Activated T-helper 17 cell treated with anti-CD3 and anti-CD28 coated beads, Interleukin-2, amount 50 U/mL, for 72 hours (primary cell): ENCODE data around the gene CACHD1. TPM values are rescaled to one million over a fixed set of nuclear protein-coding genes. Genes with fewer than 3 reads are reported as not detected.

Experiments
- ATAC-seq: fragments of 150-1000 bp; cut with Tn5 transposase; replicated peaks from 2 replicates; pipeline ENCODE4 v1.10.0; 2021; ENCODE audit warnings: mild to moderate bottlenecking, moderate library complexity
- H3K27ac Mint-ChIP-seq: one replicate; pipeline ENCODE4 v1.8.0; 2022; ENCODE audit warnings: mixed read lengths
- H3K27me3 Mint-ChIP-seq: one replicate; pipeline ENCODE4 v1.8.0; 2022; ENCODE audit warnings: mixed read lengths
- H3K36me3 Mint-ChIP-seq: one replicate; pipeline ENCODE4 v1.8.0; 2022; ENCODE audit warnings: low read depth, mild to moderate bottlenecking, mixed read lengths
- H3K4me1 Mint-ChIP-seq: one replicate; pipeline ENCODE4 v1.8.0; 2022; ENCODE audit warnings: mixed read lengths
- H3K4me3 Mint-ChIP-seq: one replicate; pipeline ENCODE4 v1.8.0; 2022; ENCODE audit warnings: mild to moderate bottlenecking, mixed read lengths
- H3K9me3 Mint-ChIP-seq: one replicate; pipeline ENCODE4 v1.8.0; 2022; ENCODE audit warnings: mixed read lengths
- total RNA-seq, 2 donors: library from RNA; stranded (reverse); gene quantifications; one replicate each; pipeline ENCODE4 v1.2.3, GENCODE V29; 2022

The CACHD1 gene
- total RNA-seq, 2 donors from 2014 or later = 0.06 TPM; not detected in 1

DNA sequence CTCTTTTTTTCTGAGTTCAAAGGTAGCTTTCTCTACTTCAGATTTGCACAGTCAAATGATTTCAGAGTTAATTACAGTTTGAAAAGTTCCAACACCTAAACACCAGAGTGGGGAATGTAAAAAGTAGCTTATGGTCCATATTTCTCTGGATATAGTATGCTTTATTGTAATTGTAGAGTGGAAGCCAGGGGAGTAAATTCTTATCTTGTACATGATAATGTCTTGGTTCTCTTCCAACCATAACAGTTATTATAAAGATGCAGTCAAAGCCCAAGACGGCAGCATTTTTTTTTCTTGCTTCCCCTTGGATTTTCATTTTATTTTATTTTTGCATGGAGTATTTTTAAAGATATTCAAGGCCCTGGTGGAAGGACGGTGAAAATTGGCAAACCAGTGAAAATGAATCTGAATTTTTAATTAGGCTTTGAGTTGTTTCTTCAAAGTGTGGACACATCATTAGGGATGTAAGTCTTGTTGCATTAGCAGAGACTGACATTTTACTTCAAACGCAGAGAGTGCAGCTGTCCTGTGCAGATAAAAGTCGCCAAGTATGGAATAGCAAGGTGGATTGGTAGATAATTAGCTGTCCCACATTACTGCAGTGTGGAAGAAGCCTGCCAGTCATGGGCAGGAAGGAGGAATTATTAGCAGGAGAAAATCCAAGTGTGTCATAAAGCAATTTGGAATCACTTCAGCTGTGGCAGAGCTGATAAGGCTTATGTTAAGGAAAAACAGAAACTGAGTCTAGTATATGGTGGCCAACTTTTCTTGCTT is 11.3 kb downstream of the CACHD1 start:
- no peaks in the 10 kb centered on the region for H3K36me3 Mint-ChIP-seq
- H3K4me1 Mint-ChIP-seq = no peaks in the 10 kb centered on the region
- H3K4me3 Mint-ChIP-seq = no peak overlapping the region
- no peak overlapping the region for H3K27ac Mint-ChIP-seq
- no peaks in the 10 kb centered on the region for H3K9me3 Mint-ChIP-seq
- no peak for ATAC-seq
- peaks cover 27% of the 10 kb centered on the region for H3K27me3 Mint-ChIP-seq

DNA sequence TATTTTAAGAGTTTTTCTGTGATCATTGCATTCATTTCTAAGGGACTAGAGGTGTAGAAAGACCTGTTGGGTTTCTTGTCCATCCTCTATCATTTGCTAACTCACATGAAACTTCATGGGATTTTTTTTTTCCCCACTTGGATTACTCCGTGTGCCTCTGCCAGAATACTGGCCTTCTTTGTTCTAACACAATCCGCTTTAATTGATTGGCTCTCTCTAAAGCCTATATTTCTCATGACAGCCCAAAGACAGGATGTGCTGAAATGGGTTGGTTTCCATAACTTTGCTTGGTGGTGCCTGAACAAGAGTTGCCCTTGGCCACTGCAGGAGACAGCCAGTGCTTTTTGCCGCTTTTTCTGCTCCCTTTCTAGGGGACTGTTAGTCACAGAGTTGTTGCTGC is 12.2 kb downstream of the CACHD1 start:
- Mint-ChIP-seq H3K4me3 (no peak overlapping the region), H3K36me3 (no peaks in the 10 kb centered on the region), H3K4me1 (no peaks in the 10 kb centered on the region), H3K27ac (no peak overlapping the region), H3K9me3 (no peaks in the 10 kb centered on the region), H3K27me3 (peaks cover 26% of the 10 kb centered on the region)
- no peak for ATAC-seq

DNA sequence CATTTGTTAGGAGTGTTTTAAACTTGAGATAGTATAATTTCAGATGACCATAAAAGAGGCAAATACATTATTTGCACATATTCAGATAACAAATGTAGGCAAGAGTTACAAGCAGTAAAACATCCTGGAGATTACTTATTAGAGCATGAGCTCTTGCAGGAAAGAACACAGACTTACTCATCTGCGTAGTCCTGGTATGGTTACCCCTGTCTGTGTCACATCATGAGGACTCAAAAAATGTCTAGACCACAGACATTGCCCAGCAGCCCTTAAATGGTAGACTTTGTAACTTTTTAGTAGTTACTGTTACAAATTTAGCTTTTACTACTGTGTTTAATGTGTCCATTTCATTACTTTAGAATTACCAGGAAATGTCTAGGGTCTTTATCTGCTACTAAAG is 12.8 kb downstream of the CACHD1 start:
- Mint-ChIP-seq H3K36me3 (no peaks in the 10 kb centered on the region), H3K4me1 (no peaks in the 10 kb centered on the region), H3K27me3 (peaks cover 26% of the 10 kb centered on the region), H3K9me3 (no peaks in the 10 kb centered on the region), H3K27ac (no peak overlapping the region), H3K4me3 (no peak overlapping the region)
- no peak for ATAC-seq

DNA sequence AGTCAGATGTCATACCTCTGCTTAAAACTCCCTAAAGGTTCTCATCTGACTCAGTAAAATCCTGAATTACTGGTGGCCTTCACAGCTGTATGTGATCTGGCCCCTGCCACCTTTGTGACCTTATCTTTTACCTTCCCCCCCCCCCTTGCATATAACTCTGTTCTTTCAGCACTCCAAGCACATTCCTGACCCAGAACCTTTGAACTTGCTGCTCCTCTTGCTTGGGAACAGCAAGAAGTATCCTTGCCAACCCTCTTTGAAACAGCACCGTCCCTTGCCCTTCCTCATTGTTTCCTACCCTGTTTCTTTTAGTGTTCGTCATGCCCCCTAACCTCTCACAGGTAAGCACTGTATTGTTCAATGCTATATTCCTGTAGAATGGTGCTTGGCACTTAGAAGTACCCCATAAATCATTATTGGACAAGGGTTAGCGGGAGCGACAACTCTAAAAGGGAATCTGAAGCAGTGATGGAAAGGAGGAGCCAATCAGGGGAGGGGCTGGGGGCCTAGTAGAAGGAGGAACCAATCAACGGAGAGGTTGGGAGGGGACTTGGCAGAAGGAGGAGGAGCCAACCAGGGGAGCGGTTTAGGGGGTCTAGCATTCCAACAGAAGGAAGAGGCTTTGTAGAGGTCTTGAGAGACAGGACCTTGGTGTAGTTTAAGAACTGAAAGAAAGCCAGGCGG is 13.9 kb downstream of the CACHD1 start:
- Mint-ChIP-seq H3K4me3 (no peak overlapping the region), H3K9me3 (no peaks in the 10 kb centered on the region), H3K4me1 (no peaks in the 10 kb centered on the region)

DNA sequence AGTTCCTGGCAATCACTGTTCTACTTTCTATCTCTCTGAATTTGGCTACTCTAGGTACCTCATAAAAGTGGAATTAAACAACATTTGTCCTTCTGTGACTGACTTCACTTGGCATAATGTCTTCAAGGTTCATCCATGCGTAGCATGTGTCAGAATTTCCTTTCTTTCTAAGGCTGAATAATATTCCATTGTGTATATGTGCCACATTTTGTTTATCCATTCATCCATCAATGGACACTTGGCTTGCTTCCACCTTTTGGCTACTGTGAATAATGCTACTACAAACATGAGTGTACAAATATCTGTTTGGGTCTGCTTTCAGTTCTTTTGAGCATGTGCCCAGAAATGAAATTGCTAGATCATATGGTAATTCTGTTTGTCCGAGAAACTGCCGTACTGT is 14.7 kb downstream of the CACHD1 start:
- Mint-ChIP-seq H3K9me3 (no peaks in the 10 kb centered on the region), H3K27ac (no peak overlapping the region), H3K36me3 (no peaks in the 10 kb centered on the region), H3K4me1 (no peaks in the 10 kb centered on the region), H3K27me3 (peaks cover 28% of the 10 kb centered on the region), H3K4me3 (no peak overlapping the region)
- ATAC-seq = no peak

More for the DNA sequence above, 13.9 kb downstream of the CACHD1 start:
- peaks cover 28% of the 10 kb centered on the region for H3K27me3 Mint-ChIP-seq
- H3K36me3 Mint-ChIP-seq = no peaks in the 10 kb centered on the region
- ATAC-seq = no peak
- no peak overlapping the region for H3K27ac Mint-ChIP-seq

DNA sequence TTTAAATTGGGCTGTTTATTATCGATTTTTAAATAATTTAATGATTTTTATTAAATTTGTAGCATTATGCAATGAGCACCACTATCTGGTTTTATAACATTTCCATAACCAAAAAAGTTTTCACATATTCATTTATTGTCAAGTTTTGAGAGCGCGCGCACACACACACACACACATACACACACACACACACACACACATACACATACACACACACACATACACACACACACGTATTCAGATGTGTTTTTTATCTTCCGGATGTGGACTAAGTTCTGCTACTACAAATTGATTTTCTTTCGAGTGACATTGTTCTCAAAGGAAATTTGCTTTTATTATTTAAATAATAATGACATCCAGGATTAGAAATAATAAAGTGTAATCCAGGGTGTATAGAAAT is 16.3 kb downstream of the CACHD1 start:
- H3K4me3 Mint-ChIP-seq = no peak overlapping the region
- H3K27ac Mint-ChIP-seq = no peak overlapping the region
- H3K36me3 Mint-ChIP-seq = no peaks in the 10 kb centered on the region
- H3K27me3 Mint-ChIP-seq = peaks cover 29% of the 10 kb centered on the region
- no peaks in the 10 kb centered on the region for H3K4me1 Mint-ChIP-seq
- no peak for ATAC-seq
- no peaks in the 10 kb centered on the region for H3K9me3 Mint-ChIP-seq

DNA sequence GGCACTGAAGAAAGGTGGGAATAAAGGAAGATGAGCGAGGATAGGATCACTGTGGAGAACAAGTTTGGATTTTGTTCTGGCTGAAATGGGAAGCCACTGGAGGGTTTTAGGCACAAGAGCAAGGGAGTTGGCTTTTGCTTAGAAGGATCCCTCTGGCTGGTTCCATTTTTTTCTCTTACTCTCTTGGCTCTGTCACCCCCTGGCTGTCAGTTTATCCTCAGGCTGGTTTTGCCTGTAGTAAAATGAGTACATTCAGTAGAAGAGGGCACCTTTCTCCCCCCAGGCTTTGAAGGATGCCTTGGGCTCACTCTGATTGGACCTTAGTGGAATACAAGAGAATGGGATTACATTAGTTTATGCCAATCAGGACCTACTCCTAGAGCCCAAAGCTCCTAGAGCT is 17.1 kb downstream of the CACHD1 start:
- Mint-ChIP-seq H3K9me3 (no peaks in the 10 kb centered on the region), H3K4me1 (no peaks in the 10 kb centered on the region), H3K4me3 (no peak overlapping the region), H3K36me3 (no peaks in the 10 kb centered on the region), H3K27ac (no peak overlapping the region), H3K27me3 (peaks cover 31% of the 10 kb centered on the region)
- ATAC-seq = no peak

DNA sequence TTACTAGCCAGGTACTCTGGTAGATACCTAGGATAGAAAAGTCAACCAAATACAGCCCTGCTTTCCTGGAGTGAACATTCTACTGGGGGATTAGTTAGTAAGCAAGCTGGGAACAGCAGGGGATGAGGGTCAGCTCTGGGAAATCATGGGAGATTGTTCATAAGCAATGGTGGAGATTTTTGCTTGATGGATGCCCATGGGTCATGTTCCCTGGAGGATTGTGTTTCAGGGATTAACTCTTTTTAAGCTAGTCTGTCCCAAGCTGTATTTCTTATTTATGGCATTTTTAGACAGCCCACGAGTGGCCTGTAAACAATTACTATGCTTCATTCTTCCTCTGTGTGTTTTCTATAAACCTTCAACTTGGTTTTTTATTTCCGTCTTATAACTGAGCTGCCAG is 18.9 kb downstream of the CACHD1 start:
- peaks cover 29% of the 10 kb centered on the region for H3K27me3 Mint-ChIP-seq
- ATAC-seq = no peak
- no peak overlapping the region for H3K27ac Mint-ChIP-seq
- no peaks in the 10 kb centered on the region for H3K36me3 Mint-ChIP-seq
- H3K4me1 Mint-ChIP-seq = no peaks in the 10 kb centered on the region
- no peak overlapping the region for H3K4me3 Mint-ChIP-seq
- no peaks in the 10 kb centered on the region for H3K9me3 Mint-ChIP-seq

DNA sequence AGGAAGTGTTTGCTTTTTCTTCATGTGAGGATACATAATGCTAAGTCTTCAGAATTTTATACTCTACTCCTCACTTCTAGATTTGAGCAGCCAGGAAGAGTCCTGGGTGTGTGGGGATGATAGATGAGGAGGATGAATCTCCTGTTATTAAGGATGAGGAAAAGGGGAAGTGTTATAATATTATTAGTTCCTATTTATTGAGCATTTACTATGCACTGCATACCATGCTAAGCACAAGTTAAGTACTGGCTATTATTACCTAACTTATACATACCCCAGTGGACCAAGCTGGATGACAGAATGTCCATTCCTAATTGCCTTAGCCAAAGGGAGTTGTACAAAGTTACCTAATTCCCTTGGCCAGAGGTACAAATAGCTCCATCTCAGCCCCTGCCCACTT is 19.8 kb downstream of the CACHD1 start:
- Mint-ChIP-seq H3K27ac (no peak overlapping the region), H3K36me3 (no peaks in the 10 kb centered on the region), H3K4me1 (no peaks in the 10 kb centered on the region), H3K27me3 (peaks cover 26% of the 10 kb centered on the region), H3K9me3 (no peaks in the 10 kb centered on the region), H3K4me3 (no peak overlapping the region)
- ATAC-seq = no peak

DNA sequence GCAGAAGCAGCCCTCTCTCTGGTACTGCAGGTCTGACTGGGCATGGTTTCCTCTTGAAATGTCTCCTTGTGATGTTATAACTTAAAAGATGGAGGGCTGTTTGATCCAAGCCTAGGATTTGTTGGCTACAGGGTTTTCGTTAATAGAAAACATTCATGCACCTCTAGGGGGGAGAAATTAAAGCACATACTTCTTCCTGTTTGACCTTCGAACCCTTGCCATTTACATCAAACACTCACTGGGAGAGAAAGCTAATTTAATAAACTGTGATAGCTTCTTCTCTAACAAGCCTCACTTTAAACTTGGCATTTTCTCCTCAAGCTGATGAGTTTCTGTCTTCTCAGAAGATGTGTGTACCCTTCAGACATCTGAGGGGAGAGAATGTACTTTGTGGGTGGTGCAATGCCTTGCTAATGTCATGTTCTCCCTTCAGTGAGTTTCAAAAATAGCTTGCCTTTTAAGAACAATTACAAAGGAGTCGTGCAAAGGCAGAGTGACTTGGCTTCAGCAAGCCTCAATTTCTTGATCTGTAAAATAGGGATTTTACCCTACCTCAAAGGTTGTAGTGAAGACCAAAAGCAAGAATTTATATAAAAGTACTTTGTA is 20.4 kb downstream of the CACHD1 start:
- Mint-ChIP-seq H3K27me3 (peaks cover 23% of the 10 kb centered on the region), H3K9me3 (no peaks in the 10 kb centered on the region), H3K27ac (no peak overlapping the region), H3K4me1 (no peaks in the 10 kb centered on the region), H3K36me3 (no peaks in the 10 kb centered on the region), H3K4me3 (no peak overlapping the region)
- no peak for ATAC-seq

DNA sequence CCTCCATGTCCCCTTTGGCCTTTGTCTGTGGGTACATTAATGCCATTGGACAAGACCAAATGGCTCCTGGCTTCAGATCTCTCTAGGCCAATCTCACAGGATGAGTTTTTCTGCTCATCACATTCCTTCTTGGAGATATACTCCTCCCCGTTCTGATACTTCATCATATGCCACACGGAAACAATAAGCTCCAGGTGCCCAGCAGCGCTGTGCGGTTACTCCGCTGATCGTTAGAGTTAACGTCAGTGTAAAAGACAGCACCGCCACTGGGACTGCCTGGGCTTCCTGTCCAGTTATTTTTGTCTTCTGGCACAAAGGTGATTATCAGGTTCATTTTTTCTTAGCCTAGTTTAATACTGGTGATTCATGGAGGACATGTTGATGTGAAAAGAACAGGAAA is 22.5 kb downstream of the CACHD1 start:
- Mint-ChIP-seq H3K27ac (no peak overlapping the region), H3K4me3 (no peak overlapping the region), H3K4me1 (no peaks in the 10 kb centered on the region), H3K27me3 (peaks cover 30% of the 10 kb centered on the region), H3K9me3 (no peaks in the 10 kb centered on the region), H3K36me3 (no peaks in the 10 kb centered on the region)
- no peak for ATAC-seq

DNA sequence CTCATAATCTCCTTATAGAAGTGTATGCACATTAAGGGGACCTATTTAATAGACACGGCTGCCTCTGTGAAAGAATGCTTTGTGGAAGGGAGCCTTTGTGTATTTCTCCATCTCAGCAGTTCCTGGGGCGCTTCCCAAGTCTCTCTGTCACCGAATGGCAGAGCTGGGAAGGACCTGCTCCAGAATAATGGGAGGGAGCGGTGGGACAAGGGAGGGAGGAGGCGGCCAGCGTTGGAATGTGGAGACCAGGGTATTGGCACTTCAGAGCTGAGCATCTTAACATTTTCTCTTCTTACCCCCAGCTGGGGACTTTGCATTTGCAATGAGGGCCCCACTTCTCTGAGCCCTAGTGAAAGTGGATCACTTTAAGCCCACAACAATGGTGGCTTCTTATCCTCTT is 23.9 kb downstream of the CACHD1 start:
- Mint-ChIP-seq H3K27ac (no peak overlapping the region), H3K9me3 (no peaks in the 10 kb centered on the region), H3K27me3 (peaks cover 33% of the 10 kb centered on the region), H3K36me3 (no peaks in the 10 kb centered on the region), H3K4me3 (no peak overlapping the region), H3K4me1 (no peaks in the 10 kb centered on the region)
- no peak for ATAC-seq

DNA sequence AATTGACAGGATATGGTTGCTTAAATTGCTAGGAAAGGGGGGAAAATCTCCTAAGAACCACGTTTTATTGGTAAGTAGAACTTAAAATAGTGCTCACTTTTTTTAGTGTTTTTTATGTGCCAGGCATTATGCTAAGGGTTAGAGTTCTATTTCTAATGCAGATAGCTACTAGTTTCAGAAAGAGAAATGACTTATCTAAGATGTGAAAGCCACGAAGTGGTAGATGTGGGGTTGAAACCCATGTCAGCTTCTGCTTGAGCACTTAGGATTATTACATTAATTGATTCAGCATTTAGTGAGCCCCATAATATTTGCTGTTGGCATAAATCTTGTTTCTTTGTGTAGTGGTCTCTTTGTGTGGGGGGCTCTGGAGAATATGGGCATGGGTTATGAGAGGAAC is 24.7 kb downstream of the CACHD1 start:
- ATAC-seq = no peak
- Mint-ChIP-seq H3K27ac (no peak overlapping the region), H3K27me3 (peaks cover 34% of the 10 kb centered on the region), H3K4me3 (no peak overlapping the region), H3K36me3 (no peaks in the 10 kb centered on the region), H3K9me3 (no peaks in the 10 kb centered on the region), H3K4me1 (no peaks in the 10 kb centered on the region)

DNA sequence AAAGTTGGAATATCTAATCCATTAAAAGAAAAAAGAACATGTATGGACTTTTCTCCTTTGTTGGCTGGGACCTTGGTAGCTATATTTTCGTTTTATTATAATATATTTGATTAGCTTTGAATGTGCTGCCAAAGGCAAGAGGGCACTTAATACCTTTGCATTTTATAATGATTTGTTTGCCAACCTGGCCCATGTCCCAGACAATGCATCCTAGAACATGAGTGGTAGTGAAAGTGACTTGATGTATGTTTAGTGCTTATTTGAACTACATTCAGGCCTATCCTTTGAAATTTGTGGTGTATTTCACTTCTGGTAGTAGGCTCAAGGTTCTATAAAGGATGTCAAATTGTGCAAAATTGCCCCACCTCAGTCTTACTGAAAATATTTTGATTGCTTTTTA is 25.9 kb downstream of the CACHD1 start:
- no peak for ATAC-seq
- Mint-ChIP-seq H3K4me3 (no peak overlapping the region), H3K9me3 (no peaks in the 10 kb centered on the region), H3K36me3 (no peaks in the 10 kb centered on the region), H3K27ac (no peak overlapping the region), H3K4me1 (no peaks in the 10 kb centered on the region), H3K27me3 (peaks cover 34% of the 10 kb centered on the region)

DNA sequence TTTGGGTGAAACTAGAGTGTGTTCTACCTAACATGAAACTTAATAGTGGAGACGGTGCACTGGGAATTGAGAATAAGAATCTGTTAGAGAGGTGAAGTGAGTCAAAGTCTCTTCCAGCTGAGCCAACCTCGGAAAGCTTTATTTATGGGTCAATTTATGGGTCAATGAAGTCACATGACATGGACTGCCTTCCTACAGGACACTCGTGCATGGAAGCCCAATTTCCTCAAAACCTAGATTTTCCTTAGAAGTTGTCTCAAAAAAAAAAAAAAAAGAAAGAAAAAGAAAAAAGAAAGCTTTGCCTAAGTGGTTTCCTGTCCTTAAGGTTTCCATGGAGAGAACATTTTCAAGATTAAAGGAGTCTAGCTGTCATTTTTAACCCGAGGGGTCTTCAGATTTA is 26.7 kb downstream of the CACHD1 start:
- Mint-ChIP-seq H3K27me3 (peaks cover 35% of the 10 kb centered on the region), H3K36me3 (no peaks in the 10 kb centered on the region), H3K27ac (no peak overlapping the region), H3K4me3 (no peak overlapping the region), H3K4me1 (no peaks in the 10 kb centered on the region), H3K9me3 (no peaks in the 10 kb centered on the region)
- no peak for ATAC-seq
